Measurements from ENCODE around the gene LAPTM5.

GRCh38 chr1:30696831-30697230 is 60.7 kb downstream of the LAPTM5 start:
- TF ChIP-seq, protein P1, sequence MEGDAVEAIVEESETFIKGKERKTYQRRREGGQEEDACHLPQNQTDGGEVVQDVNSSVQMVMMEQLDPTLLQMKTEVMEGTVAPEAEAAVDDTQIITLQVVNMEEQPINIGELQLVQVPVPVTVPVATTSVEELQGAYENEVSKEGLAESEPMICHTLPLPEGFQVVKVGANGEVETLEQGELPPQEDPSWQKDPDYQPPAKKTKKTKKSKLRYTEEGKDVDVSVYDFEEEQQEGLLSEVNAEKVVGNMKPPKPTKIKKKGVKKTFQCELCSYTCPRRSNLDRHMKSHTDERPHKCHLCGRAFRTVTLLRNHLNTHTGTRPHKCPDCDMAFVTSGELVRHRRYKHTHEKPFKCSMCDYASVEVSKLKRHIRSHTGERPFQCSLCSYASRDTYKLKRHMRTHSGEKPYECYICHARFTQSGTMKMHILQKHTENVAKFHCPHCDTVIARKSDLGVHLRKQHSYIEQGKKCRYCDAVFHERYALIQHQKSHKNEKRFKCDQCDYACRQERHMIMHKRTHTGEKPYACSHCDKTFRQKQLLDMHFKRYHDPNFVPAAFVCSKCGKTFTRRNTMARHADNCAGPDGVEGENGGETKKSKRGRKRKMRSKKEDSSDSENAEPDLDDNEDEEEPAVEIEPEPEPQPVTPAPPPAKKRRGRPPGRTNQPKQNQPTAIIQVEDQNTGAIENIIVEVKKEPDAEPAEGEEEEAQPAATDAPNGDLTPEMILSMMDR (IDR thresholded peaks at IDR 0.05 in 4 of 5, conservative IDR thresholded peaks at IDR 0.05 in 1 of 5) = no peak
- no peak for TF ChIP-seq POLR2A (IDR thresholded peaks at IDR 0.05)

Measured in gastrocnemius medialis (tissue), 4 donors.